HG03095 (cell line): ENCODE data around the gene CDH13.

Experiments
- ATAC-seq: cut with Tn5 transposase; IDR thresholded peaks from one replicate; pipeline ENCODE4 v1.9.1; 2021; ENCODE audit warnings: moderate library complexity; ENCODE audit not compliant: unreplicated experiment

CDH13 gene

GRCh38 chr16:82876951-82877350 lies 250.2 kb downstream of the CDH13 start:
- no peak for ATAC-seq

- no peak for ATAC-seq
Observed at GRCh38 chr16:82878466-82878865, 251.7 kb downstream of the CDH13 start.

GRCh38 chr16:82880346-82880745 lies 253.6 kb downstream of the CDH13 start:
- ATAC-seq = no peak

GRCh38 chr16:82881516-82881915 lies 254.7 kb downstream of the CDH13 start:
- no peak for ATAC-seq

GRCh38 chr16:82882226-82882625 lies 255.5 kb downstream of the CDH13 start:
- no peak for ATAC-seq

- no peak for ATAC-seq
Observed at GRCh38 chr16:82882982-82883835, 256.4 kb downstream of the CDH13 start.

GRCh38 chr16:82884320-82884898 lies 257.6 kb downstream of the CDH13 start:
- no peak for ATAC-seq

GRCh38 chr16:82886146-82886545 lies 259.4 kb downstream of the CDH13 start:
- ATAC-seq = no peak

- ATAC-seq = no peak
Observed at GRCh38 chr16:82888591-82889001, 261.8 kb downstream of the CDH13 start.

GRCh38 chr16:82891424-82891823 lies 264.7 kb downstream of the CDH13 start:
- ATAC-seq = no peak

- no peak for ATAC-seq
Observed at GRCh38 chr16:82891918-82892317, 265.1 kb downstream of the CDH13 start.

GRCh38 chr16:82892324-82892723 lies 265.6 kb downstream of the CDH13 start:
- ATAC-seq = no peak

- no peak for ATAC-seq
Observed at GRCh38 chr16:82895843-82896242, 269.1 kb downstream of the CDH13 start.

- no peak for ATAC-seq
Observed at GRCh38 chr16:82899006-82899405, 272.2 kb downstream of the CDH13 start.

- ATAC-seq = no peak
Observed at GRCh38 chr16:82899731-82900450, 273.1 kb downstream of the CDH13 start.

GRCh38 chr16:82900559-82900958 lies 273.8 kb downstream of the CDH13 start:
- ATAC-seq = no peak

GRCh38 chr16:82911925-82912324 lies 285.2 kb downstream of the CDH13 start:
- no peak for ATAC-seq

- no peak for ATAC-seq
Observed at GRCh38 chr16:82915139-82915824, 288.5 kb downstream of the CDH13 start.

- no peak for ATAC-seq
Observed at GRCh38 chr16:82917886-82918595, 291.3 kb downstream of the CDH13 start.

GRCh38 chr16:82924075-82924854 lies 297.5 kb downstream of the CDH13 start:
- no peak for ATAC-seq
